Raji (cell line): ENCODE data around the gene WDFY1.
A peak's percentile ranks its signal among the peaks of the same experiment; 100 is the strongest.

Source experiments
- POLR2A ChIP-seq: IDR thresholded peaks from 2 replicates; pipeline ENCODE4 v1.6.1; 2011; ENCODE audit warnings: low read depth, low read length, control low read depth; ENCODE audit not compliant: insufficient read depth

The WDFY1 gene

GRCh38 chr2:223969856-223970255 is 24.7 kb upstream of the WDFY1 start:
- TF ChIP-seq POLR2A: no peak

- no peak for TF ChIP-seq POLR2A
Measured at GRCh38 chr2:223969315-223969714, 24.2 kb upstream of the WDFY1 start.

GRCh38 chr2:223967981-223968380 is 22.8 kb upstream of the WDFY1 start:
- no peak for TF ChIP-seq POLR2A

- TF ChIP-seq POLR2A: no peak
Measured at GRCh38 chr2:223959688-223960087, 14.6 kb upstream of the WDFY1 start.

- TF ChIP-seq POLR2A: peak; percentile 90
Measured at GRCh38 chr2:223957092-223957851, 12.1 kb upstream of the WDFY1 start, which contains the start of gene MRPL44. TSS of gene MRPL44 (plus strand) at chr2:223957463. CDS start at chr2:223957473, 10 bp downstream.

GRCh38 chr2:223956300-223956699 is 11.2 kb upstream of the WDFY1 start:
- TF ChIP-seq POLR2A: no peak

GRCh38 chr2:223954401-223954800 is 9.3 kb upstream of the WDFY1 start:
- no peak for TF ChIP-seq POLR2A

GRCh38 chr2:223952280-223952968 is 7.3 kb upstream of the WDFY1 start:
- peak; percentile 54; the same call in 1 of the 2 replicates for TF ChIP-seq POLR2A

GRCh38 chr2:223950448-223951347 is 5.6 kb upstream of the WDFY1 start:
- no peak for TF ChIP-seq POLR2A

GRCh38 chr2:223949241-223949840 is 4.2 kb upstream of the WDFY1 start:
- no peak for TF ChIP-seq POLR2A

- TF ChIP-seq POLR2A: no peak
Measured at GRCh38 chr2:223947711-223948205, 2.6 kb upstream of the WDFY1 start.

- TF ChIP-seq POLR2A: no peak
Measured at GRCh38 chr2:223945755-223946154, 620 bp upstream of the WDFY1 start.

GRCh38 chr2:223944166-223944702 is 901 bp downstream of the WDFY1 start:
- no peak for TF ChIP-seq POLR2A

GRCh38 chr2:223943561-223944008 is 1.6 kb downstream of the WDFY1 start:
- no peak for TF ChIP-seq POLR2A

- no peak for TF ChIP-seq POLR2A
Measured at GRCh38 chr2:223943135-223943534, 2.0 kb downstream of the WDFY1 start.
